ENCODE data around the gene SLC7A6OS. TPM values are rescaled to one million over a fixed set of nuclear protein-coding genes. Genes with fewer than 3 reads are reported as not detected.

The SLC7A6OS gene
- total RNA-seq, 1 experiment from 2014 or later: 14.2 TPM

GRCh38 chr16:68356249-68356918 lies 45.6 kb upstream of the SLC7A6OS start:
- BruUV-seq (replicated peaks): no TSS peak
- no peaks in the 10 kb centered on the region for H4K20me1 ChIP-seq (ENCODE audit: insufficient read depth)
- no peaks in the 10 kb centered on the region for H3F3A ChIP-seq (ENCODE audit: insufficient read depth, low read depth)
- no peaks in the 10 kb centered on the region for H3K9me2 ChIP-seq (ENCODE audit: insufficient read depth)
- intact Hi-C loops (cut with micrococcal nuclease; ENCODE audit: unreplicated experiment): no loop called here
- H3K27ac ChIP-seq: no peak overlapping the region
- no peak overlapping the region for H2AFZ ChIP-seq
- H3K4me1 ChIP-seq (replicated peaks; ENCODE audit: insufficient read depth): no peaks in the 10 kb centered on the region
- TF ChIP-seq CTCF (conservative IDR thresholded peaks at IDR 0.05): no peak
- TF ChIP-seq EZH2 (IDR thresholded peaks at IDR 0.05; ENCODE audit: low read depth): no peak
- DNase-seq: no peak
- H3K9me3 ChIP-seq (ENCODE audit: insufficient read depth, low read depth): no peaks in the 10 kb centered on the region
- H3K79me2 ChIP-seq (ENCODE audit: low read depth): no peaks in the 10 kb centered on the region
- POLR2A ChIA-PET (ENCODE audit: unreplicated experiment): no interaction called here
- CTCF ChIA-PET: no interaction called here
- H3K4me2 ChIP-seq: no peak overlapping the region
- no peak overlapping the region for H3K4me3 ChIP-seq
- no peaks in the 10 kb centered on the region for H3K27me3 ChIP-seq (ENCODE audit: insufficient read depth, low read depth)
- H3K36me3 ChIP-seq (ENCODE audit: low read depth): no peaks in the 10 kb centered on the region; the same call in 1 of the 2 replicates

- no peaks in the 10 kb centered on the region for H3F3A ChIP-seq (ENCODE audit: insufficient read depth, low read depth)
- H3K9me2 ChIP-seq (ENCODE audit: insufficient read depth): no peaks in the 10 kb centered on the region
- no peak overlapping the region for H3K4me2 ChIP-seq
- H4K20me1 ChIP-seq (ENCODE audit: insufficient read depth): no peaks in the 10 kb centered on the region
- H3K27me3 ChIP-seq (ENCODE audit: insufficient read depth, low read depth): no peaks in the 10 kb centered on the region
- no peaks in the 10 kb centered on the region; the same call in 1 of the 2 replicates for H3K36me3 ChIP-seq (ENCODE audit: low read depth)
- intact Hi-C loops (cut with micrococcal nuclease; ENCODE audit: unreplicated experiment): no loop called here
- no peak overlapping the region for H2AFZ ChIP-seq
- POLR2A ChIA-PET (ENCODE audit: unreplicated experiment): no interaction called here
- H3K4me3 ChIP-seq: no peak overlapping the region
- no peak for DNase-seq
- BruUV-seq (replicated peaks): no TSS peak
- CTCF ChIA-PET: no interaction called here
- no peaks in the 10 kb centered on the region for H3K79me2 ChIP-seq (ENCODE audit: low read depth)
- no peak overlapping the region for H3K27ac ChIP-seq
- TF ChIP-seq EZH2 (IDR thresholded peaks at IDR 0.05; ENCODE audit: low read depth) (no peak), CTCF (conservative IDR thresholded peaks at IDR 0.05) (no peak)
- H3K4me1 ChIP-seq (replicated peaks; ENCODE audit: insufficient read depth): no peaks in the 10 kb centered on the region
- H3K9me3 ChIP-seq (ENCODE audit: insufficient read depth, low read depth): no peaks in the 10 kb centered on the region
Observed at GRCh38 chr16:68355447-68356248, 44.9 kb upstream of the SLC7A6OS start.

GRCh38 chr16:68354816-68355215 lies 44.1 kb upstream of the SLC7A6OS start:
- no peak for DNase-seq
- H3K79me2 ChIP-seq (ENCODE audit: low read depth): no peaks in the 10 kb centered on the region
- H3K9me2 ChIP-seq (ENCODE audit: insufficient read depth): no peaks in the 10 kb centered on the region
- POLR2A ChIA-PET (ENCODE audit: unreplicated experiment): no interaction called here
- no peak for TF ChIP-seq EZH2 (IDR thresholded peaks at IDR 0.05; ENCODE audit: low read depth)
- no peak for TF ChIP-seq CTCF (conservative IDR thresholded peaks at IDR 0.05)
- intact Hi-C loops (cut with micrococcal nuclease; ENCODE audit: unreplicated experiment): no loop called here
- H3K4me1 ChIP-seq (replicated peaks; ENCODE audit: insufficient read depth): no peaks in the 10 kb centered on the region
- CTCF ChIA-PET: no interaction called here
- H3K9me3 ChIP-seq (ENCODE audit: insufficient read depth, low read depth): no peaks in the 10 kb centered on the region
- H3K4me2 ChIP-seq: no peak overlapping the region
- H3K36me3 ChIP-seq (ENCODE audit: low read depth): no peaks in the 10 kb centered on the region; the same call in 1 of the 2 replicates
- no peaks in the 10 kb centered on the region for H3K27me3 ChIP-seq (ENCODE audit: insufficient read depth, low read depth)
- no peak overlapping the region for H2AFZ ChIP-seq
- H4K20me1 ChIP-seq (ENCODE audit: insufficient read depth): no peaks in the 10 kb centered on the region; the same call in 1 of the 2 replicates
- no peak overlapping the region for H3K4me3 ChIP-seq
- H3K27ac ChIP-seq: no peak overlapping the region
- H3F3A ChIP-seq (ENCODE audit: insufficient read depth, low read depth): no peaks in the 10 kb centered on the region
- BruUV-seq (replicated peaks): no TSS peak
